Stimulated activated CD4-positive, alpha-beta T cell treated with anti-CD3 and anti-CD28 coated beads, Interleukin-15, amount 100 ng/mL, for 1 hour (primary cell): ENCODE measurements around the gene TM9SF1.
A peak's percentile ranks its signal among the peaks of the same experiment; 100 is the strongest.

Experiments used
- DNase-seq, 2 donors: peaks; one replicate each; pipeline ENCODE4 v3.0.0-alpha.2; 2020; ENCODE audit warnings: low read depth in 1 of 2, low spot score in 1 of 2

The TM9SF1 gene

DNA sequence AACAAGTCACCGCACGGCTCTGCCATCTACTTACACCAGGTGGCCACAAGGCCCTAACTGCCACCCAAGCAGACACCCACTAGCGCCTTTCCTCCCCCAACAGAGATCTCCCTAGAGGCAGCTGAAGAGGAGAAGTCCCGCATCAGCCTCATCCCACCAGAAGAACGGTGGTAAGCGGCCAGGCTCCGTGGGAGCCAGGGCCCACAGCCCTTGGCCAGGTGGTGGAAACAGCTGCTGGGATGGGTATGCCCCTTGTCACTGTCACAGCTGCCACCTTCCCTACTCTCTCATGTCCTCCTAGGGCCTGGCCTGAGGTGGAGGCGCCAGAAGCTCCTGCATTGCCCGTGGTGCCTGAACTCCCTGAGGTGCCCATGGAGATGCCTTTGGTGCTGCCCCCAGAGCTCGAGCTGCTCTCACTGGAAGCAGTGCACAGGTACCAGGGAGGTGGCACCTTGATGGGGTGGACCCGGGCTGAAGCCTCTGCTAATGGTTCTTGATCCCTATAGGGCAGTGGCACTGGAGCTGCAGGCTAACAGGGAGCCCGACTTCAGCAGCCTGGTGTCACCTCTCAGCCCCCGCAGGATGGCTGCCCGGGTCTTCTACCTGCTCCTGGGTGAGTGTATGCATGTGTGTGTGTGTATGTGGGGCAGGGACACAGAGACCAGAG lies 15.8 kb downstream of the TM9SF1 start:
- no peak for DNase-seq

DNA sequence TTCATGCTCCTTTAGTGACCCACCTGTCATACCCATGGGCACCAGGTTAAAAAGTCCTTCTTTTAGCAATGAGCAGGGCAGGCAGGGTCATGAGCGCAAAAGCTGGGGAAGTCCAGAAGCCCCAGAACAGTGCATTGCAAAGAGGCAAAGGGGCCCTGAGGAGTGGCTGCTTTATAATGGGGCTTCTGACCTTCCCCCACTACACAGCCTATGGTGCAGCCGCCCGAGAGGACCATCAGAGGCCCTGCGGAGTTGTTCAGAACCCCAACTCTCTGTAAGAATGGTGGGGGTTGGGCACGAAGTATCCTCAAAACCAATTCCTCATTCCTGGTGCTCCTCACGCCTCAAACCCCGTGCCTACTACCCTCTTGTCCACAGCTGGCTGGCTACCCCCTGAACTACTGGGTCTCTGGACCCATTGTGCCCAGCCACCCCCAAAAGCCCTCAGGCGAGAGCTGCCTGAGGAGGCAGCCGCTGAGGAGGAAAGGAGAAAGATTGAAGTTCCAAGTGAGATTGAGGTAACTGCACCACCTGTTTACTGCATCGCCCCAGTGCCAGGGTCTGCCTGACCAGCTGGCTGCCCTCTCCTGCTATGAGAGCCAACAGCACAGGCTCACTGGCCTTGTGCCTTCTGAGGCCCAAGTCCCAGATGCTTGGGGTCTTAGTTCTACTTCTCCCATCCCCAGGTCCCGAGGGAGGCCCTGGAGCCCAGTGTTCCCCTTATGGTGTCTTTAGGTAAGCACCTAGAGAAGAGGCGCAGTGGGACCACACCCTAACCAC lies 16.7 kb downstream of the TM9SF1 start:
- no peak for DNase-seq

DNA sequence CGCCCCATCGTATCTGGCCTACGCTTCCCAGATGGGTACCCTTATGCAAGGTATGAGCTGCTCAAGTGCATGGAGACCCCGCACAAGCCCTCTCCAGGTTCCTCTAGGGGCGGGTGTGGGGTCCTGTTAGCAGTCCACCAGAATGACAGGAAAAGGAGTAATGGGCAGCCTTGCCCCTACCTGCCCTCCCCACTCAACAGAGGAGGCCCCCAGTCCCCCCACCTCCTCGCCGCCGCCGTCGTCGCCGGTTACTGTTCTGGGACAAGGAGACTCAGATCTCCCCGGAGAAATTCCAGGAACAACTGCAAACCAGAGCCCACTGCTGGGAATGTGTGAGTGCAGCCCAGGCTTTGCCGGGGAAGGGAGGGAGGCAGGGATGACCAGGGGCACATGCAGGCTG lies 17.4 kb downstream of the TM9SF1 start:
- DNase-seq, result no peak

DNA sequence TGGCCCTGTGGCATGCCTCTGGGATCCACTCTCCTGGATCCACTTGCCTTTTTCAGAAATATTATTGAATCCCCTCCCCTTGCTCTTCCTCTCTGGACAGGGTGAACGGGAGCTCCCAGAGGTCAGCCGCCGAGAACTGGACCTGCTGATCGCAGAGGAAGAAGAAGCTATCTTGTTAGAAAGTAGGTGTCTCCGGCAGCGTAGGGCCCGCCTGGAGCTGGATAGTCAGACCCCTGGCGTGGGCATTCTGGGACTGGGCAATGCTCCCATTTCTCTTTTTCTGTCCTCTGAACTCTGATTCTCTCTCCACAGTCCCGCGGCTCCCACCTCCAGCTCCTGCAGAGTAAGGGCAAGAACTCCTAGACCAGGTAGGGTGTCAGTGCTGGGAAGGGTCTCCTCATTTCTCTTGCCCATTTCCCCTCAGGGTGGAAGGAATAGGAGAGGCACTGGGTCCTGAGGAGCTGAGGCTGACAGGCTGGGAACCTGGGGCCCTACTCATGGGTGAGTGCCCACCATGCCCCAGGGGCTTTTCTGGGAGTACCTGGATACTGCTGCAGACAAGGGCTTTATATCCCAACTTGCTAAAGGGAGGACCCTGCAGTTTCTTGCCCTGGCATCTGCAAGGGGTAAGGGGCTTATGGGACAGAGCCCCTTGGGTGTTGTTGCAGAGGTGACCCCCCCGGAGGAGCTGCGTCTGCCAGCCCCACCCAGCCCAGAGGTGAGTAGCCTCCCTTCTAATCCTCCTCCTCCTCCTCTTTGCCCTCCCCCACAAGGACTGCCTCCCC lies 18.0 kb downstream of the TM9SF1 start:
- no peak for DNase-seq

DNA sequence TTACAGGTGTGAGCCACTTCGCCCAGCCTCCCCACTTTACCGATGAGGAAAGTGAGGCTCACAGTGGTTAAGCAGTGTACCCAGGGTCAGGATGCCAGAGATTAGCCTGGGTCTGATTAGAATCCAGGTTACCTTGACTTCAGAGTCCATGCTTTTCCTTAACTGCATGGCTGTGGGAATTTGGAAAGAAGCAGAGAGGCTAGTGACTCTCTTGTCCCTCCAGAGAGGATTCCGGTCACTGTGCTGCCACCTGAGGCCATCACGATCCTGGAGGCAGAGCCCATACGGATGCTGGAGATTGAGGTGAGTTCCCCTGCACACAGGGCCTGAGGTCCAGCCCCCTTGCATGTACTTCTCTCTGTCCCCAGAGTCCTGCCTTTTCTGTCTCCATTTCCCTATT lies 18.6 kb downstream of the TM9SF1 start:
- no peak for DNase-seq

DNA sequence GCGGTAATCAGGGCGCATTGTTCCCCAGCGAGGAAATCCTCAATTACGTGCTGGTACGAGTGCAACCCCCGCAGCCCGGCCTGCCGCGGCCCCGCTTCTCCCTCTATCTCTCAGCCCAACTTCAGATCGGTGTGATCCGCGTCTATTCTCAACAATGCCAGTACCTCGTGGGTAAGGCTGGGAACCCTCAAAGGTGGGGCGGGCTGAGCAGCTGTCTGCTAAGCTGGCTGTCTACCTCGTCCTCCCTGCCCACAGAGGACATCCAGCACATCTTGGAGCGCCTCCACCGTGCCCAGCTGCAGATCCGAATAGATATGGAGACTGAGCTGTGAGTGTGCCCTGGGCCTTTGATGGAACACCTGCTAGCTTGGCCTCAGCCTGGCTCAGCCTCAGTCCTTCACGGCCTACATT lies 22.4 kb downstream of the TM9SF1 start:
- no peak for DNase-seq

DNA sequence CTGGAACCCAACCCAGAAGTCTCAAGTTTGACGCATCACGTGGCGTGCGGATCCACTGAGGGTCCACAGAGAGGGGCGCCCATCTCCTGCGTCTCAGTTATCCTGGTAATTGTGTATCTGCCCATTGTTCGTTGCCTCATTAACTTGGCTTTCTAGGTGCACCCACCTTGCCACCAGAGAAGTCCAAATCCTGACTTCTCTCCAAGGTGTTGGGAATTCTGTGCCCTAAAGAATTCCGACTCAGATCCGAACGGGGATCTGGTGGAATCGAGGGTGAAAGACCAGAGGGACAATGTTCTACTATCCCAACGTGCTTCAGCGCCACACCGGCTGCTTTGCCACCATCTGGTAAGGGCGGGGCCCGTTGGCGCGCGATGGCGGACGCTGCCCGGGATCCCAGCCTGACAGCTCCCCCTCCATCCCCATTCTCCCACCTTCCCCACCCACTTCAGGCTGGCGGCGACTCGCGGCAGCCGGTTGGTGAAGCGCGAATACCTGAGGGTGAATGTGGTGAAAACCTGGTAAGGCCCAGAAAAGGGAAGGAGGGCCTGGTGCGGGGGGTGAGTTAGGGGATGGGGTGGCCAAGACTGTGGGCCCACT lies 22.9 kb downstream of the TM9SF1 start:
- DNase-seq, result no peak

DNA sequence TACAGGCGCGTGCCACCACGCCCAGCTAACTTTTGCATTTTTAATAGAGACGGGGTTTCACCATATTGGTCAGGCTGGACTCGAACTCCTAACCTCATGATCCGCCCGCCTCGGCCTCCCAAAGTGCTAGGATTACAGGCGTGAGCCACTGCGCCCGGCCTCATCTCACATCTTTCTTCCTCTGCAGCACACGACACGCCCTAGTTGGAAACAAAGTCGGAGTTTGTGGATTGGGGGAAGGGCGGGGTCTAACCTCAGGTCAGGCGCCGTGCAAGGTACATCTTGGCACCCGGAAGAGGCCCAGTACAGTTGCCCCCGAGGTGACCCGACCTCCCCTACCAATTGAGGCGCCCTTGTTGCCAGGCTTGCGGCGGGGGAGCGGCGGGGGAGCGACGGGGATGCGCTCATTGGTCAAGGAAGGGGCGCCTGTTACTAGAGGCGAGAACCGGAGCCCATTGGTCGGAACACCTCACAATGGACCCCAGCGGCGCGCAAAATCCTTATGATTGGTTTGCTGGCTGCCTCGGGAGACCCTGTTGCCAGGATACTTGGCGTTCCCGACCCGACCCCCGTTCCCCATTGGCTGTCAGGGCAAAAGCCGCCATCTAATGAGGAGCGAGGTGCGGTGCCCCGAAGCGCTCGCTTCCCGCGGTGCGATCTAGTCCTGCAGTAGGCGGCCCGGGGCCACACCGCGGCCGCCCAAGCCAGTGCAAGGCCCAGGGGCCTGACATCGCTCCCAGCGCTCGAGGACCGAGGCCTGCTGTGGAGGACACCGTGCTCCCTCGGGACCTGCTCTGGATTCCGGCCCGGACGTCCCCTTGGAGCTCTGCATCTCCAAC lies 23.6 kb downstream of the TM9SF1 start, which contains the start of gene REC8:
Gene REC8 (plus strand): TSS at position 659 of the 839 bp plus-strand sequence. CDS start 473 bp downstream, outside the sequence.
- peak; percentile 41 to 47 for DNase-seq

DNA sequence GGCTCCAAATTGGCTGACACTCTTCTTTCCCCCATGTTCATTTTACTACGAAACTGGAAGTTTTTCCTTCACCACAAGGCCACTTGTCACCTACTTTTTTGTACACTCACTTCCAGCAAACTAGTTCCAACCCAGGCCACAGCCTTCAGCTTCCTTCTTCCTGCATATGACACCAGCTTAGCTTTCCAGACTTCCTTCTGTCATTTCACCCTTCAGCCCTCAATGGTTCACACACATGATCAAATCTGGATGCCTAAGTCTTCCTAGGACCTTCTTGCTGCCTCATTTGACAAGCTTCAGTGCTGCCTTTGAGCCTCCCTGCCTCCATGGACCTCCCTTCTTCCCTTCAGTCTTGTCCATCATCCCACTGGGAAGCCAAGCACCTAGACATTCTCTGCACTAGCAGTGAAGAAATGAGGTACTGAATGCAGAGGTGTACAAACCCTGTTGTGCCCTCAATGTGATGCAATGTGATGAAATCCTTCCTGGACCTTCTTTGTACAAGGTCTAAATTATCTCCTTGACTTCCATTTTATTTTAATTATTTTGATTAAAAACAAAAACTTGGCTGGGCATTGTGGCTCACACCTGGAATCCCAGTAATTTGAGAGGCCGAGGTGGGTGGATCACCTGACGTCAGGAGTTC lies 27.6 kb downstream of the TM9SF1 start:
- DNase-seq, result no peak

DNA sequence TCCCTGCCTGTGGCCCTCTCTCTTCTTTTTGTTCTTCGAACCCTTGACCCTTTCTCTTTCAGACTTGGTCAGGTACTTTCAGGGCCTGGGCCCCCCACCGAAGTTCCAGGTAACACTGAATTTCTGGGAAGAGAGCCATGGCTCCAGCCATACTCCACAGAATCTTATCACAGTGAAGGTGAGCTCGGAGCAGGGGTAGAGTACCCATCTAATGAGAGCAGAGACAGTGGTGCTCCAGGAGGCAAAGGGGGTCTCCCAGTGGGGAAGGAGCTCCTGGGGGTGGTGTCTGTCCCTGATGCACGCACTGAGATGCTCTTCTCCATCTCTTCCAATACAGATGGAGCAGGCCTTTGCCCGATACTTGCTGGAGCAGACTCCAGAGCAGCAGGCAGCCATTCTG lies 29.5 kb downstream of the TM9SF1 start:
- DNase-seq, result no peak

DNA sequence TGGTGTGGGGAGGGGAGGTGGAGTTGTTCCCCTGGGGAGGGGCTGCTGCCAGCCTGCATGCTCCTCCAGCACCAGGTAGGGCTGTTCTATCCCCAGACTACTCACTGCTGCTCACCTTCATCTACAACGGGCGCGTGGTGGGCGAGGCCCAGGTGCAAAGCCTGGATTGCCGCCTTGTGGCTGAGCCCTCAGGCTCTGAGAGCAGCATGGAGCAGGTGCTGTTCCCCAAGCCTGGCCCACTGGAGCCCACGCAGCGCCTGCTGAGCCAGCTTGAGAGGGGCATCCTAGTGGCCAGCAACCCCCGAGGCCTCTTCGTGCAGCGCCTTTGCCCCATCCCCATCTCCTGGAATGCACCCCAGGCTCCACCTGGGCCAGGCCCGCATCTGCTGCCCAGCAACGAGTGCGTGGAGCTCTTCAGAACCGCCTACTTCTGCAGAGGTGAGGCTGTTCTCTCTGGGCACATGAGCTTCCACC lies 30.7 kb downstream of the TM9SF1 start:
- no peak for DNase-seq

DNA sequence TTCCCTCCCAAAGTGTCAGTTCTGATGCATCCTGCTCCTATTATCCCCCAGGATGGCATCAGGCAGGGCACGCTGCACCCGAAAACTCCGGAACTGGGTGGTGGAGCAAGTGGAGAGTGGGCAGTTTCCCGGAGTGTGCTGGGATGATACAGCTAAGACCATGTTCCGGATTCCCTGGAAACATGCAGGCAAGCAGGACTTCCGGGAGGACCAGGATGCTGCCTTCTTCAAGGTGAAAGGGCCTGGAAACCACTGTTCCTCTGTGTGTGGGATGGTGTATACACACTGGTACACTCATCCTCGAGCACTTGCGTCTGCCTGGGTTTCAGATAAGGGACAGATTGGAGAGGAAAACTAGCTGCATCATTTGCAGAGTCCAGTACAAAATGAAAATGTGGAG lies 33.1 kb downstream of the TM9SF1 start:
- DNase-seq, result no peak

DNA sequence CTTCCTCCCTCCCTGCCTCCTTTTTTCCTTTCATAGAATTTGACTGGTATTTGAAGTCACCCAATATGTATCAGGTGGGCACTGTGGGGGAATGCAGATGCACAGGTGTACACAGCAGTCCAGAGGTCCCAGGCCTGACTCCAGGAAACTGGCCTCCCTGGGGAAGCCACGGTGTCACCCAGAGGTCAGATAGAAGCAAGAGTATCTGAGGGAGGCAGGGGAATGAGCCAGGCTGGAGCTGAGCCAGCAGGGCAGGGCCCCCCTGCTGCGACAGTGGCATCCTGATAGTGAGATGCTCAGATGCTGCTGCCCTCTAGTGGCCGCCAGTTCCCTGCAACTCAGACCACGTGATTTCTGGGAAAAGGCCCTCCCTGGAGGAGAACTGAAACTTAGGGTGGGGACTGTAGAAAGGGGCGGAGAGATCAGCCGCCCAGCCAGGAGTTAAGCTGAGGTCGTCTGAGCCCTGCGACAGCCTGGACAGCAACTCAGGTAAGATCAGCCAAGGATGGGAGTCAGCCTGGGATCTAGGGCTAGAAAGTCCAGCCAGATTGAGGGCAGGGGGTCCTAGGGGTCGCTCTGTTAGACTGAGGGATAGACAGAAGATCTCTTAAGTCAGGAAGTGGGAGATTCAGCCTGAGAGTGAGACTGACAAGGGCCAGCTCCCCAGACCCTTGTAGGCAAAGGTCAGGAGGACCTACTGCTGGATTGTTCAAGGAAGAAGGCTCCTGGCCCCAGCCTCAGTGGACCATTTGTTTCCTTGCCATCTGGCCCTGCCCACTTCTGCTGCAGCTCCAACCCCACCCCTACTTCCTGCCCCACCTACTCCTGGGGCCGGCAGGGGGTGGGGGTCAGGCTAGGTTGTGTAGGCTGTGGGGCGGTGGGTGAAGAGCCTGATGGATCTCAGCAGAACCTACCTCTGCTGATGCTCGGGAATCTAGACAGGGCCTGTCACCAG lies 34.1 kb downstream of the TM9SF1 start, which contains the start of gene IRF9:
Gene IRF9 (plus strand): TSS at position 416 of the 955 bp plus-strand sequence. CDS start 880 bp downstream, outside the sequence.
- peak; percentile 95 to 96 for DNase-seq

DNA sequence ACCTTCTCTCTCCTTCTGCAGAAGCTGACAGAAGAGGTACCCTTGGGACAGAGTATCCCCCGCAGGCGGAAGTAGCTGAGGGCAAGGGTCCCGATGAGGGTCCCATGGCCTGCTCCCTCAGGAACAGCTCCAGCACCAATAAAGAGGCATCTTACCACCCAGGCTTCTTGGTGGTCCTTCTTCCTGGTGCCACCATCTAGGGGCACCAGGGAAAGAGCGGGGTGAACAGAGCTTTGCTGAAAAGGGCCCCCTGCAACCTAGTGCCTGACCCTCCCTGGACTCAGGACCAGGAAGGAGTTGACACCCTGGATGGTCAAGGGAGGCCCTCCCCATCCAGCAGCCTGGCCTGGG lies 34.8 kb downstream of the TM9SF1 start:
- DNase-seq, result no peak

DNA sequence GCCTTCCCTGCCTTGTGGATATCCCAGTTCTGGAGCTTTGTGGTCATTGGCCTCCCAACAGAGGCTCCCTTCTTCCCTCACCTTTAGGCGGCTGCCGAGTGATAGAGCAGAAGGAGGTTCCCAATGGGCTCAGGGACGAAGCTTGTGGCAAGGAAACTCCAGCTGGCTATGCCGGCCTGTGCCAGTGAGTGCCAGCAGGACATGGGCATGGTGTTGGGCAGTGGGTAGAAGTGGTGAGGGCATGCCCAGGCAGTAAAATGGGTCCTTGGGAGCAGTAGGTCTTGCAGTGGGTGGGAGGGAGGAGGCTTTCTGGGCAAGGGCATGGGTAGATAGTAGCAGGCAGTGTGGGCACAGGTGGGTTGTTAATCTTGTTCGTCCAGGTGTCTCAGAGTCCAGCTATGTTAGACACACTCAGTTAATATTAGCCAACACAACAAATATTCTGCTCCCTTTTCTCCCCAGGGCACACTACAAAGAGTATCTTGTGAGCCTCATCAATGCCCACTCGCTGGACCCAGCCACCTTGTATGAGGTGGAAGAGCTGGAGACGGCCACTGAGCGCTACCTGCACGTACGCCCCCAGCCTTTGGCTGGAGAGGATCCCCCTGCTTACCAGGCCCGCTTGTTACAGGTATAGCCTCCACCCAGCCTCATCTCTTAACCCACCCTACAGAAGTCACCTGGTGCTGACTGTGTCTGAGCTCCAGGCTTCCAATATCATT lies 35.3 kb downstream of the TM9SF1 start:
- DNase-seq, result no peak

DNA sequence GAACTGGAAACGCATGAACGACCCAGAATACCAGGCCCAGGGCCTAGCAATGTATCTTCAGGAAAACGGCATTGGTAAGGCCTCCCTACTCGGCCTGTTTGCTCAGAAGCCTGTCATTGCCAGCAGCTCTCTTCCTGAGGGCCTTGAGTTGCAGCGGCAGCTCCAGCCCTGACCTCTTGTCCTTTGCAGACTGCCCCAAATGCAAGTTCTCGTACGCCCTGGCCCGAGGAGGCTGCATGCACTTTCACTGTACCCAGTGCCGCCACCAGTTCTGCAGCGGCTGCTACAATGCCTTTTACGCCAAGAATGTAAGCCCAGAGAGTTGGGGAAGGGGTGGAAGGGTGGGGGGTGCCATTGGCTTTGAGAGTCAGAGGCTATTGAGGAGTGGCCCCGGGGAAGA lies 37.9 kb downstream of the TM9SF1 start:
- no peak for DNase-seq

DNA sequence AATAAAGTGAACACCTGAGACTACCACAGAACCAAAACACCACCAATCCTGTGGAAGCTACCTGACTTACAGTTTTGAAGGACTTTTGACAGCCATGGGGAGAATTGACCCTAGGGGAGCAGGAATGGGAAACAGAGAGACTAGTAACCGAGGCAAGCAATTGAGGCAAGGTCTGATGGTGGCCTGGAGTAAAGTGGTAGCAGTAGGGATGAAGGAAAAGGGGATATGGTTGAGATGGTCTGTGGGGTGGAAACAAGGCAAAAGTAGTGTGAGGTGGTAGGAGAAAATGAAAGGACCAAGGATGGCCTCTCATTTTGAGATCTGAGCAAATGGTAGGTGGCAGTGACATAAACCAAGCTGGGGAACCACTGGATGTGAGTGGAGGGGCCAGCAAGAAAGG lies 38.4 kb downstream of the TM9SF1 start:
- no peak for DNase-seq

DNA sequence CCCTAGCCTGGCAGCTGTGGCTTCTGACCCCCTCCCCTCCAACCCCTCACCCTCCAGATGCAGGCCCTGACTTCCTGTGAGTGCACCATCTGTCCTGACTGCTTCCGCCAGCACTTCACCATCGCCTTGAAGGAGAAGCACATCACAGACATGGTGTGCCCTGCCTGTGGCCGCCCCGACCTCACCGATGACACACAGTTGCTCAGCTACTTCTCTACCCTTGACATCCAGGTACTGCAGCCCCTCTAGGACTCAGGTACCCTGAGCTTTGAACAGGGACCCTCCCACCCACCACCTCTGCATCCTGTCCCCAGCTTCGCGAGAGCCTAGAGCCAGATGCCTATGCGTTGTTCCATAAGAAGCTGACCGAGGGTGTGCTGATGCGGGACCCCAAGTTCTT lies 40.1 kb downstream of the TM9SF1 start:
- no peak for DNase-seq
